Measurements from ENCODE around the gene PTCH1.
A peak's percentile ranks its signal among the peaks of the same experiment; 100 is the strongest.

PTCH1 gene

DNA sequence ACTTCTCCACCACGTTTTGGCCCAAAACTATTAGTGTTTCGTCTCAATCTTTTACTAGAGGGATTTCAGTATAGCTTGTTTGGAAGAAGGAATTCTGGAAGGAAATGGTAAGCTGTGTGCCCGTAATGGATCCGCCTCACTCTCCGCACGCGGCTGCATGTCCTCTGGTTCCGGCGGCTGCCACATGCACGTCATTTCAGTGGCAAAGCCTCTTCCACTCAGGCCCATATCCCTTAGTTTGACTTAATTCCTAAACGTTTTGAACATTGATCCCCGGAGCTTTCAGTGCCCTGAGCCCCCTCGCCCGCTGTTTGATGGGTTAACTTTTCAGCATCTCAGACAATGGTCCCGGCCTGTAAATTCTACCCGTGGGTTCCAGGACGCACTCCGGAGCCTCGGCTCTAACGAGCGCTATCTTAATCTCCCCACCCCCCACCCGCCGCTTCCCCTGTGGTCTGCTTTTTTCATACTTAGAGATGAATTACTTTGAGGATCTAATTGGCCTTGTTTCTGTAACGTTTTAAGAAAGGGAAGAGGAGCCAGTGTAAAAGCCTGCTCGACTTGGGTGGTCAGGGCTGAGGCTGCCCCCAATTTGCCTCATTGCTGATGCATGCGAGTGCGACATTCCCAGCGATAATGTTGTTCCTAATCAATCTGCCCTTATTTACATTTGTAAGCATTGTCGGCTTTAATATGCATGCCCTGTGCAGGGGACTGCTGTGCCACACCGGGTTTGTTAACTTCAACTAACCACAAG is 4.6 kb downstream of the PTCH1 start:
- DNase-seq, result peak; percentile 37

DNA sequence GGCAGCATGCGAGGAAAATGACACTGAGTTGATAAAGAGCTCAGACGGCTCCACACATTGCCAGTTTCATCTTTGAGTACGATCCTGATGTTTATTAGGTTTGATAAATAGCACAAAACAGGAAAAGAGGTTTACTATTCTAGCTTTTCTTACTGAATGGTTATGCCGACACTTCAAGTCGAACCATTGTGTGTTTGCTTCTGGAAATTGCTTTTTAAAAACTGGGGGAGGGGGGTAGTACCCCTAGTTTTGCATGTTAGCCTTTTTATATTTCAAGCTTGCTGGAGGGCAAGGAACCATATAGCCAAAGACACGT is 5.2 kb downstream of the PTCH1 start:
- no peak for DNase-seq

DNA sequence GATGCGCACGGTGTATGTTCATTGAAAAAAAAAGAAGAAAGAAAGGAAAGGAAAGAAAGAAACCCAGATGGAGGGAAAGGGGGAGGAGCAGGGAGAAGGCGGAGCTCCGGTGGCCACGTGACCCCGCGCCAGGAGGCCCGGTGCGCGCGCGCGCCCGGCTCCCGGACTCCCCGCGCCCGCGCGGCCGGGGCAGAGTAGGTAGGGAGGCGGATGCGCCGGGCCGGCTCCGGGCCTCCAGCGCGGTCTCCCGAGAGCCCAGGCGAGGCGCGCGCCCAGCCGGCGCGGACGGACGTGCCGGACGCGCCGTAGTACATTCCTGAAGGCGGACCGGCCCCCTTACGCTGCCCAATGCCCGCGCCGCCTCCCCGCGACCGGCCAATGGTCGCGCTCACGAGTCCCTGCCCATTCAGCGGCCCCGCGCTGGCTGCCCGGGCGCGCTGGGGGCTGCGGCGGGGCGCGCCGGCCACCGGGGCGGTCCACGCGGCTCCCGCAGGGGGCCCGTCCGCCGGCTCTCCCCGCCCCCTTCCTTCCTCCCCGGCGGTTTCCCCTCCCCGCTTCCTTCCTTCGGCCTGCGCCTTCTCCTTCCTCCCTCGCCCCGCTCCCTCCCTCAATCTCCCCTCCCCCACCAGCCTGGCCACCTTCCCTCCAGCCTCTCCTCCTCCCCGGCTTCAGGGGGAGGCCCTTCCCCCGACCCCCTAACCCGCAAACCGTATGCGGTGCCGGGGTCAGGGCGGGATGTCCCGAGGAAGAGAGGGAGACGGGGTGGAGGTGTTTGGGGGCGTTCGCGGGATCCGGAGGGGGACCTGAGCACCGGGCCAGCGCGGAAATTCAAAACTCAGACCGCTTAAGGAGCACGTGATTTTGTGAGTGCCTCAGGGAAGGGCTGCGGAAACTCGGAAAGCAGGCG is 5.8 kb downstream of the PTCH1 start:
- DNase-seq, result peak; percentile 94

DNA sequence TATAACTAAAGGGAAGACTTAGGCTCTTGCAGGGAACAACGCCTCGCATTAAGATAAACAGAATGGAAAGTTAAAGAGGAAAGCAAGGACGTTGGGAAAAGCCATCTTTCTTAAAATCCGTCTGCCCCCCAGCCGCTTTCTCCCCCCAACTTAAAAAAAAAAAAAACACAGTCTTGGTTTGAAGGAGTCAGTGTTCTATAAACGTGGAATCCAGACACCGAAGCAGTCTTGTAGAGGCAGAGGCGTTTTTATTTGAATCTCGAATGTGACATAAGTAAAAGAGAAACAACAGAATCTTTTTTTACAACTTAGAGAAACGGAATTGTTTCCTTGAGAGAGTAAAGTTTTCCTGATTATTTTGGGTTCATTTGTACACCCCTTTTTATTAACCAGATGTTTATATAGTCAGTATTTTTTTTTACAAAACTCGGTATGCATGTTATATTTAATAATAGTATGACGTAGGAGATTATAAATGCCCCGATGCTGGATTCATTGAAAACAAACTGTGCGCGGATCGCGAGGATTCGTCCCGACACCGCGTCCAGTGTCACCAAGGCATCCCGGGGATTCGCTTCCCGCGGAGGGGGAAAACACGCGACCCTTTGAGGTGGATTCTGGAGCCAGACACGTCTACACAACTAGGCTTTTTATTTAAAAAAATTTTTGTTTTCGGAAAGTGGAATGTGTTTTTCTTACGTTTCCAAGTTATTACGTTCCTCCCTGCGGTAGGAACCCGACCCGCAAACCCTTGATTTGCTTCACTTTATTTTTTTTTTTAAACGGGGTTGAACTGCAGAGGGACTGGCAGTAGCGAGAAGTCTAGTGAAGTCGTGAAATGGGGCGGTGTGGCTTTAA is 6.7 kb downstream of the PTCH1 start:
- peak; percentile 24 for DNase-seq

DNA sequence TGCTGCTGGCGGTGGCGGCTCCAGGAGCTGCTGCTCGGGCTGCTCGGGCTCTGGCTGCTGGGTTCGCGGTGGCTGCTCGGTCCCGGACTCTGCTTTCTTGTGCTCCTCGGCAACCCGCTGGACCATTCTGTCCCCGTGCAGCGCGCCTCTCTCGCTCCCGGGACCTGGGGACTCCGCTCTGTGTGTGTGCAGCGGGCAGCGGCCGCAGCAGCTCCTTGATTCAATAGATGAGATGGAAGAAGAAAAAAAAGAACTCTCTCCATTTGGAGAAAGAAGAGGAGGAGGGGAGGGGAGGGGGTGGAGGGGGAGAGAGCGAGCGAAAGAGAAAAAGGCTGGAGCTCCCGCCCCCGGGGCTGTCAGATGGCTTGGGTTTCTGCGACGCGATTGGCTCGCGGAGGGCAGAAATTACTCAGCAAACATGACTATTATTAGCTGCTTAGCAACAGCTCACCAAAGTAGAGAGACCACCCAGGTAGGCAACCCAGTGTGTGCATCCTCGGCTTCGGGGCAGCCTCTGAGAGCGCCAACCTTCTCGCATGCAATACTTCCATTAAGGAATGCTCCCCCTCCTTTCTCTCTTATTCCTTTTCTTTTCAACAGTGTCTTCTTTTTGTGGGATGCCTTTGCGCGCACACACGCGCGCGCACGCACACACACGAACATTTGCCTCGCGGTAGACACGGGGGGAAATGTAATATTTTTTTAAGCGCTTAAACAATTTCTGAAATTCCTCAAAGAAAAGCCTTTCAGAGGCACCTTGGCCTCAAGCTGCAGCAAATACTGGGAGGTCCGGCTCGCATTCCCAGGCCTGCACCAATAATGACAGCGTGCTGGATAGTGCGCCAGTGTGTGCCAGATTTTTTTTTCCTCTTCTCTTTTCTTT is 7.6 kb downstream of the PTCH1 start:
- DNase-seq, result peak; percentile 95

DNA sequence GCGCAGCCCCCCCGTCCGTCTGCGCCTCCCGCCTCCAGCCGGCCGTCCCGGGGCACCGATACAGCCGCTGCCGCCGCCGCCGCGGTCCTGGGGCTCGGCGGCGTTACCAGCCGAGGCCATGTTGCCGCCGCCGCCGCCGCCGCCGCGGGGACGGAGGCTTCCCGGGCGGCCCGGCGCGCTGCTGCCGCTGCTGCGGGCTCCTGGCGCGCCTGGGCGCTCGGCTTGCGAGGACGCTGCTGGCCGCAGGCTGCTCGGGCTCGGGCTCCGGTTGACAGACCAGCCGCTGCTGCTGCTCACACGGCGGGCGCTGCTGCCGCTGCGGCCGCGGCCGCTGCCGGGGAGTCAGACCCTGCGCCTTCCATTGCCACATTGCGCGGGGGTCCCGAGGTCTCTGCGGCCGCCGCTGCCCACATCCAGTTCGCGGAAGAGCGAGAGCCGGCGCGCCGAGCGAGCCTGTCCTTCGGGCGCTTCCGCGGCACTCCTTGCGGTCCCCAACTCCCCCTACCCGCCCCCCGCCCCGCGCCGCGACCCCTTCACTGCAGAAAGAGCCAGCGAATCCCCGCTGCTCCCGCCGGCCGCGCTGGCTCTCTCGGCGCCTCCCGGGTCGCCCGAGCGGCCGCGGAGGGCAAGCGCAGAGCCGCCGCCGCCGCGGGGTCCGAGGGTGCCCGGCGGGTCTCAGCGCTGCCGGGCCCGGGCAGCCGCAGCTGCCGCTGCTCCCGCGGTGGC is 8.4 kb downstream of the PTCH1 start:
- peak; percentile 23 for DNase-seq

DNA sequence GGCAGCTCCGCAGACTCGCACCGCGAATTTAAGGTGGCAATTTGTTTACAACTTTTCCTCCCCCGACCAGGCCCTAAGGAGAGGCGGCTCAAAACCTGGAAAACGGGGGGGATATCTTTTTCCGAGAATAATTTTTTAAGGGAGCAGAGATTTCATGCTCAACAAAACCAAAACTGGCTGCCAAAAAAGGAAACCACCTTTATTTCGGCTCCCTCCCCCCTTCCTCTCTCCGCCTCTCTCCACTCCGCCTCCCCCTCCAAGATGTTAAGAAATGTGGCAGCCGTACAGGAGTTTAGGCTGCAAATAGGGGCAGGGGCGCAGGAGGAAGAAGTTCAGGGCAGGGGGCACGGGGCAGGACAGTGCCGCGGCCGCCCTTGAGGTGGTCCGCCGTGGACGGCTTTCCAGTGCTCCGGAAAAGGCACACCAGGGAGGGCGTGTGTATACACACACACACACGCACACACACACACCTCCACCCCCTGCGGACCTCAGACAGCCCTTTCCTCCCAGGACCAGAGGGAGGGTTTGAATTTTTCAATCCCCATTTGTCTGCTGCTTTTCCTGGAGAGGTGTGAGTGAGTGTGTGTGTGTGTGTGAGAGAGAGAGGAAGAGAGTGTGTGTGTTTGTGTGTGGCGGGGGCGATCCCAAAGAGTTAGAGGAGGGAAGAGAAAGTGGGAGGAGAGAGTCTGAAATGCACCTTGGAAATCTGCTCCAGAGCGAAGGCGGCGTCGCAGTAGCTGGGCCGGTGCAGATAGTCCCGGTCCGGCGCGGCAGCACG is 9.1 kb downstream of the PTCH1 start:
- DNase-seq, result no peak

DNA sequence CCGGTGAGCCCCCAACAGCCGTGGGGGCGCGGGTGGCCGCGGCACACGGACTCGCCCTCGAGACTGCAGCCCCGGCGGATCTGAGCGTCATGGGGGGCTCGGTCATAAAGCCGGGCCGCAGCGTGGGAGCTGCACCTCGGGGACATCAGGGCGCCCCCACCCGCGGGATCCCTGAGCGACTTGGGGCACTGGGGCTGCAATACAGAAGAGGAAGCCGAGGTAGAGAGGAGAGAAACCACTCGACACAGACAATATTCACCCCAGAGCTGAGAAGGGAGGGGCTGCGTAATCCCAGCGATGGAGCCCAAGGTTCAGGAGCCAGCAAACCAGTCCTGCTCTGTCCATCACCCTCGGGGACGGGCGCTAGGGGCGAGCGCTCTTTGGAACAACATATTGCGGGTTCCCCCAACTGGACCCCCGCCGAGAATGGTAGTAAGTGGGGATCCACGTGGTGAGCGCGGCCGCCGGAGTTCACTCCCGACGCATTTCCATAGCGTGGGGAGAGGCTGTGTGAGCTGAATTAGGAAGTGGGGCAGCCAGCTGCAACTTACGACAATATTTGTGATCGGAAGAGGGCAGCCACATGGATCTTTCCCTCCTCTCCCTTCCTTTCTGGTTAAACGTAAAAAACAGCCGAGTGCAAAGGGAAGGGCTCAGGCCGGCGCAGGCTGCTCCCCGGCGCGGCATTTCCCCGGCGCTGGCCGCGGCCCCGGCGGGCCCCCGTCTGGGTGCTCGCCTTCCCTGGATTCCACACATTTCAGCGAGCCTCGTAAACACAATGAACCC is 9.9 kb downstream of the PTCH1 start:
- peak; percentile 54 for DNase-seq

DNA sequence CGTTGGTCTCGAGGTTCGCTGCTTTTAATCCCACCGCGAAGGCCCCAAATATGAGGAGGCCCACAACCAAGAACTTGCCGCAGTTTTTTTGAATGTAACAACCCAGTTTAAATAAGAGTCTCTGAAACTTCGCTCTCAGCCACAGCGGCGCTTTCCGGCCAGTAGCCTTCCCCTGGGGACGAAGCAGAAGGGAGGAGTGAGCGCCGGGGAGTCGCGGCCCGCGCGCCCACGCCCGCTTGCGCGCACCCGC is 10.4 kb downstream of the PTCH1 start:
- DNase-seq, result no peak

DNA sequence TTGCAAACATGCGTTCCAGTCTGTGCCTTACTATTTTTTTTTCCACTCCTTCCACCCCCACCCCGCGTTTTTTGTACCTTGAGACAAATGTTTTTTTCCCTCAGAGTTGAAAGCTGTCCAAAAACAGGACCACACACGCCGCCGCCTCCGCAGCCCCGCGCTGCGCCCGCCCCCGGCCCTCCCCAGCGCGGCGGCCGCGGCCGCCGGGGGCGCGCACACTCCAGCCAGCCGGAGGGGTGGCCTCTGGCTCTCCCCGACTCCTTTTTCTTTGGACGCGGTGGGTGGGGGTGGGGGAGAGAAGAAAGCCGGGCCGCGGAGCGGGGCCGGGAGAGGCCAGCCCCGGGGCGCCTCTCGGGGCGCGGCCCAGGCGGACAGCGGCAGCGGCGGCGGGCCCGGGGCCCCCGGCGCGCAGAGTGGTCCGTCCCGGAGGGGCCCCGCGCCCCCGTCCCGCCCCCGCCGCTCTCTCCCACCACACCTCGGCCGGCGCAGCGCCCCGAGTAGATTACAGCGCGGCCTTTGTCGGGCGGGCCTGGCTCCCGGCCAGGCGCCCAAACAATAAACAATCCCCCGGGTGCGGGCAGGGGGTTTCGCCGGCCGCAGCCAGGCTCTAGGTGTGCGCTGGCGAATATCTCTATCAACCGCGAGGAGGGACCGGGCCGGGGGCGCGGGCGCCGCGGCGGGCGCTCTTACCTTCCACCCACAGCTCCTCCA is 10.9 kb downstream of the PTCH1 start:
- peak; percentile 53 for DNase-seq

DNA sequence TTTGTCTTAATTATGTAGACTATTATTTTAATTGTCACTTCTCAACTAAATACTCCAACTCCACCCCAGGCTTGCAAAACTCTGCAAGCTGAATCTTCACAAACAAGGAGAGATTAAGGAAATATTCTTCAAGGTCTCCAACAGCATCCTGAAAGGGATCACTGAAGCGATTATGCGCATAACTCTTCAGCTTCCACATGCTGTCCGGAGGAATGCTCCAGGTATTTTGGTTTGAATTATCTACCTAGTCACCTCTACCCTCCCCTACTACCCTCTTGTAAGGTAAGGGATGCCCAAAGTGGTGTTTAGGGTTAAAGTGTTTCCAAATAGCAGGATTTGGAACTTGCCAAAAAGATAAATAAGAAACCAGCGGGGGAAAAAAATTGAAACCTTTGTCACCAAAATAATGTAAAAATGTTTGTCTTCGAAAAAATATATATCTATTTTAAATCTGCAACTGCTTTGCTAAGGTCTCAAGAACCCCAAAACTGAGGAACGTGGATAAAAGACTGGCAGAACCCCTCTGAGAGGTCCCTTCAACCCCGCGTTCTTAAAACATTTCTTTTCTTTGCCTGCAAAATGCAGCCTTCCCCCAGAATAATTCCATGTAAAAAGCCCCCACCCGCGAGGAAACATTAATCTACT is 11.6 kb downstream of the PTCH1 start:
- DNase-seq, result no peak

DNA sequence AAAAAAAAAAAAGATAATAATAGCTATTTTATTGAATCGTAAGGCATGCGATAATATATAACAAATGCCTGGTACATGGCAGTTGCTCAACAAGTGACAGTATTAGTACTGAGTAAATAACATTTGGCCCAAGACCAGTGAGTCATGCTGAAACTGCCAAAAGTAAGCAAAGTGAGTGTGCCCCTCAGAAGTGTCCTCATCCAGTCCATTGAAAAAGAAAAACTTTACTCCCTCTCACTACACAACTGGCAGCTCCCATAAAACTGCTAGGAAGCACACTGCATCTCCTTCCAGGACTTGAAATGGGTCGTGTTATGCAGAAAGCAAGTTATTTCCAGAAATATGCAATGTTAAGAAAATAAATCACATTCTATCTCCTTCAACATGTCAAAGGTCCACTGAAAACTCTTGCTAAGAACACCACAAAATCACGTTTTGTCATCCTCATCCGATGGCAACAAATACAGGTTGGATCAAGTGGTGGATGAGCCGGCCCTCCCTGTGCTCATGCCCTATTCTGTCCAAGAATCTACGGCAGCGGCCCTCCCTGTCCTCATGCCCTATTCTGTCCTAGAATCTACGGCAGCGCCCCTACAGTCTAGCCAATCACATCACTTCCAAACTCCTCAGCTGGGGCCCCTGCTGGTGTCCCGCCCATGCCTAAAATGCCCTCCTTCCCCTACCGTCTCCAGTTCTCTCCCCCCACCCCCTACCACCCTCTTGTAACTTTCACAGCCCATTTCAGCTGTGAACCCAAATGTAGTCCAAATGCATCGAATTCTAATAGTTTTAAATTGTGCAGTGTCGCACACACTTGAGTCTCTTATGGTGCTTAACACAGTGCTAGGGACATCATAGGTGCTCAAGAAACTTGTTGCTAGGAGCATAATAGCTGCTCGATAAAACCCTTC is 12.5 kb downstream of the PTCH1 start:
- no peak for DNase-seq

DNA sequence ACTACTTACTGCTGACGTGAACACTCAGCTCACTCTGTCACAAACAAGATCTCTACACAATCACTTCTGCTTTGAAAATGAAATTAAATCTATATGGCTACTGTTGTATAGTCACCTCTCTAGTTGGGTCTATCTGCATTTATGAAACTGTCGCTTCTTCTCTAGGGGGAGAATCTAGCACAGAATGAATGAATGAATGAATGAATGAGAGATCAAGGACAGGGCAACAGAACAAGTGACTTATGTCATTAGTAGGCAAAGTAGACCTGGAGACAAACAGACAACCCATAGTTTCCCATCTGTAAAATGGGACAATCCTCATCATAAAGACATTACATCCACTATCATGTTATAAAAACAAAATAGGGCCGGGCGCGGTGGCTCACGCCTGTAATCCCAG is 13.4 kb downstream of the PTCH1 start:
- no peak for DNase-seq

DNA sequence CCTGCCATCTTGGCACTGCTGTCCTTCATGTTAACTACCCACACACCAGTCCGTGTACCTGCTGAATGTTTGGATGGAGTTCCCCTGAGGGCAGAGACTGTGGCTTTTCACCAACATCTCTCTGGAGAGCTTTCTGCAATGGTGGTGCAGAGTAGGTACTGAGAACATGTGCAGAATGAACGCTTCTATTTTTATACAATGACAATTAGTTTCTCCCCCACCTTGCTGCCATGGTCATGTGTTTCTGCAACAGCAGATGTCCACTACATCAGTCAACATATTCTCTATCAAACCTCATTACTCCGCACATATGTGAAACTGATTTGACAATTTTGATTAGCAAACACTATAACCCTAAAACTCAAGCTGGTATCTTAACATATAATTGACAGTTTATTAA is 14.5 kb downstream of the PTCH1 start:
- no peak for DNase-seq

DNA sequence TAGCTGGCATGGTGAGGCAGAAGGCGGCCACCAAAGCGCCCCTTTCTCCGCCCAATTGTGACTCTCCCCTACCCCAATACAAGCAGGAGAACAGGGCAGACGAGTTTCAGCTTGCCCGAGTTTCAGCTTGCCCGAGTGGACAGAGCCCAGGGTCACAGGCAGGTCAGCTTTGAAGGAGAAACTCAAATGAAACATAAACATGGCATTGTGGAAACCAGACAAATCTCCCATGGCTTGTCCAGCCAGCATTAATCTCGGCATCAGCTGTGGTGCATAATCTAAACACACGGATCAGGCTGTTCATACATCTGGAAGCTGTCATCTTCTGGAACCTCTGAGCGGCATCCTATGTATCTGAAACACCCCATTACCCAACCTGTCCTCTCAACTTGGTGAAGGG is 16.9 kb downstream of the PTCH1 start:
- no peak for DNase-seq

DNA sequence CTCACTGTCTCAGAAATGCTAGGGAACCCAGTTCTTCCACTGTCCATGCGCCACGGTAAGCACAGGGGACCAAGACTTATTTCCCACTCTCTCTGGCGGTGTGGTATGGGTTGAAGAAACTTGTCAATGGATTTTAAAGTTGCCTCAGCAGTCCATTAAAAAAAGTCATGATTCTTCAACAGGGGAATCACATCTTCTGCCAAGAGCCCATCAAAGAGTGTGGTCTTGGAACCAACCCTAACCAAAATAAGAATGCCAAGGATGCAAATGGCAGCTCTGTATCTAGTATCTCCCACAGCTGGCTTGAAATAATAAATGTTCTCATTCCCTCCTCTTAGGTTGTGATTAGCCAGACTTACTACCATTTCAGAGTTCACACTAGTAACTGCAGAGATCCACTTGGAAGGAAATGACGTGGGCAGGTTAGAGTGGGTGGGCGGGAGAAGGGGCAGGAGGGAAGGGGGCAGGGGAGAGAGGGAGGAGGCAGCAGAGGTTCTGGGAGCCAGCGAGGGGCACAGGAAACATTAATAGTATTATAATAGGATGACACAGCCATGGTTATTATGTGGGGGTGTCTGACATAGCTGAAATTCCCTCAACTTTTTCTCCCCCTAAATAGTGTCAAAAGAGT is 17.6 kb downstream of the PTCH1 start:
- no peak for DNase-seq

DNA sequence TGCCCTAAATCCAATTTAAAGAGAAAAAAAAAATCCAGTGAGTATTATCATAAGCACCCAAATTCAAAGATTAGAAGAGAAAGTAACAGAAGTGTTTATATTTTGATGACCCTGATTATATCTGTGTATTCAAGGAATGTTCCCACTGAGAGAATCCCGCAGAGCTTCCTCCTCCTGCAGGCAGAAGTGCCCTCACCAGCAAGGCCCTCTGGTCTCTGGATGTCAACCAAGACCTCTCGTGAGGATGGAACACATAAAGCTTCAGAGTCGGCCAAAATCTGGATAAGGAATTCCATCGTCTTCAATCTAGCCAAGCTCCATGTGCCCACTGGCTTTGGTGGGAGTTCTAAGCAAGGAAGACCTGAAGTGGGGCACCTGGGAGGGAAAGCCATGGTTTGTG is 18.1 kb downstream of the PTCH1 start:
- no peak for DNase-seq

DNA sequence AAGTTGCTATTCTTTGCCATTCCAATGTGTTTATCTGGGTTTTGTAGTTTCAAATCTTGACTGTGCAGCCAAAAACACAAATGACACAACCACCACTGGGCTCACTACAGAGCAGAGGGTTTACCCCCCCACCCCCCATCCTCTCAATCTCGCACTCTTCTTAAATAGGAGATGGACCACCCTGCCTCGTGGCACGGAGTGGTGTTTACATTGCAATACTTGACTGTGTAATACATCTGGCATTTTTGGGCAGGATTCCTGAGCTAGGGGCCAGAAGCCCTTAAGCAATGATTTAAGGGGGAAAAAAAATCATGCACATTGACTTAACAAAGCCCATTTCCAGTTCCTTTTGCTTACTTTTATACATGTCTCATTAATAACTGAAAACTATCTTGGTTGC is 19.0 kb downstream of the PTCH1 start:
- no peak for DNase-seq

Data from COR-L47 (cell line).